Measurements from ENCODE around the gene FIBP. TPM values are rescaled to one million over a fixed set of nuclear protein-coding genes. Genes with fewer than 3 reads are reported as not detected.

FIBP gene
- total and polyA plus RNA-seq, 10 of the 15 experiments (the other 5 are each of a cell fraction or from before 2014, with no cell fraction given), result 65.1 to 182 (median 94.6) TPM

GRCh38 chr11:65868907-65869306 lies 19.4 kb downstream of the FIBP start:
- TF ChIP-seq POLR2AphosphoS2 (IDR thresholded peaks at IDR 0.05; ENCODE audit: low read depth, low read length) (peak; percentile 32; the same call in 1 of the 2 replicates), RFX5 (IDR thresholded peaks at IDR 0.05; ENCODE audit: low read depth, low read length) (no peak), HDGF (IDR thresholded peaks at IDR 0.05) (no peak), ATF2 (IDR thresholded peaks at IDR 0.05; ENCODE audit: low read length) (peak; percentile 21; the same call in 1 of the 2 replicates), POLR2AphosphoS5 (IDR thresholded peaks at IDR 0.05; ENCODE audit: low read length) (0 out of 2 replicates have a peak, but pooled peaks have one; percentile 15), ZBED1 (IDR thresholded peaks at IDR 0.05; ENCODE audit: borderline replicate concordance) (peak; percentile 34; the same call in 1 of the 2 replicates)
- Histone ChIP-seq H2AFZ (ENCODE audit: control insufficient read depth, low read depth, low read length) (no peak overlapping the region), H3K27ac (ENCODE audit: control insufficient read depth, insufficient read depth) (no peak overlapping the region), H3K9ac (ENCODE audit: control insufficient read depth, insufficient read depth, low read length) (no peak overlapping the region), H3K4me3 (no peak overlapping the region), H4K20me1 (ENCODE audit: control insufficient read depth, insufficient read depth) (no peaks in the 10 kb centered on the region), H3K27me3 (replicated peaks in 1 of 2; ENCODE audit: control insufficient read depth in 2 of 2, insufficient read depth in 2 of 2, low read length in 1 of 2) (no peaks in the 10 kb centered on the region), H3K79me2 (ENCODE audit: control insufficient read depth, insufficient read depth, low read length) (no peaks in the 10 kb centered on the region), H3K9me3 (replicated peaks; ENCODE audit: control insufficient read depth, insufficient read depth, low read length) (no peaks in the 10 kb centered on the region), H3K4me2 (ENCODE audit: control insufficient read depth, insufficient read depth) (no peak overlapping the region), H3K4me1 (ENCODE audit: control insufficient read depth, insufficient read depth, low read length) (peaks cover 9% of the 10 kb centered on the region), H3K36me3 (ENCODE audit: control insufficient read depth in 2 of 2, insufficient read depth in 2 of 2, low read length in 1 of 2) (peaks cover 13 to 26% of the 10 kb centered on the region in 2 experiments)
- no peak for DNase-seq (ENCODE audit: low read depth, low spot score)
- CTCF ChIA-PET, result interaction anchor here (1.2 to 4.5 kb wide), 3 partner anchors 9 to 119 kb away, joined by 3 to 41 read pairs (median 6); partner anchors contain the start of genes CFL1 and MUS81
- intact Hi-C loops (cut with micrococcal nuclease; ENCODE audit: unreplicated experiment), result no loop called here
- no peak for ATAC-seq
- SMC1A ChIA-PET (ENCODE audit: uncharacterized antibody, unreplicated experiment), result interaction anchor here (0.6 to 2.3 kb wide), 2 partner anchors 9 to 19 kb away, joined by 3 to 7 read pairs; partner anchors contain the start of genes FIBP and MUS81
- FAIRE-seq, result no peak
- in situ Hi-C loops (cut with MboI), result loop anchor here (25.0 kb wide), 1 partner anchor 1632 kb away; the partner anchor contains the start of genes DNAJC4, FKBP2, NUDT22 and PPP1R14B
- WGBS (ENCODE audit: insufficient coverage, insufficient replicate concordance, low lambda C conversion rate, missing lambda C conversion rate), result 83% methylated on average over 3 of the region's 3 CpGs
- BruUV-seq (replicated peaks), result no TSS peak
- POLR2A ChIA-PET, result interaction anchor here (1.2 to 4.5 kb wide), 3 partner anchors 8 to 22 kb away, joined by 3 to 44 read pairs (median 4); partner anchors contain the start of genes CCDC85B, CFL1 and MUS81
- RAD21 ChIA-PET (ENCODE audit: unreplicated experiment), result no interaction called here

Data from GM12878 (cell line).